Neural cell (in vitro differentiated cells): Measurements from ENCODE around the gene AKAP4.

Source experiments
- CTCF ChIP-seq: fragments of 450-650 bp; IDR thresholded peaks from 2 replicates; pipeline ENCODE4 v1.5.1; 2014; ENCODE audit warnings: antibody characterized with exemption, mild to moderate bottlenecking, moderate library complexity; ENCODE audit not compliant: poor library complexity, severe bottlenecking
- TAF1 ChIP-seq: IDR thresholded peaks from 2 replicates; pipeline ENCODE4 v1.6.1; 2012; ENCODE audit warnings: low read depth

- no peak for TF ChIP-seq TAF1
- TF ChIP-seq CTCF, result no peak
Observed at GRCh38 chrX:50165727-50166126, 35.1 kb downstream of the AKAP4 start.
